Activated CD4-positive, alpha-beta T cell treated with anti-CD3 and anti-CD28 coated beads, Interleukin-2, amount 50 U/mL, for 4 hours (primary cell): Measurements from ENCODE around the gene SLC18A2.
A peak's percentile ranks its signal among the peaks of the same experiment; 100 is the strongest.
"Not testable (repeated sequence)": the region's sequence is repeated elsewhere in the genome, so short reads cannot be mapped to it uniquely, and the experiment has no call there.

ENCODE experiments used
- DNase-seq, 2 experiments: peaks; one replicate each; pipeline ENCODE4 v3.0.0-alpha.2; 2020

Gene SLC18A2

GRCh38 chr10:117240621-117241529 is at the start of gene SLC18A2:
Gene SLC18A2 (plus strand): TSS chr10:117241114. CDS start chr10:117241694, 580 bp downstream.
- DNase-seq, result no peak

DNA sequence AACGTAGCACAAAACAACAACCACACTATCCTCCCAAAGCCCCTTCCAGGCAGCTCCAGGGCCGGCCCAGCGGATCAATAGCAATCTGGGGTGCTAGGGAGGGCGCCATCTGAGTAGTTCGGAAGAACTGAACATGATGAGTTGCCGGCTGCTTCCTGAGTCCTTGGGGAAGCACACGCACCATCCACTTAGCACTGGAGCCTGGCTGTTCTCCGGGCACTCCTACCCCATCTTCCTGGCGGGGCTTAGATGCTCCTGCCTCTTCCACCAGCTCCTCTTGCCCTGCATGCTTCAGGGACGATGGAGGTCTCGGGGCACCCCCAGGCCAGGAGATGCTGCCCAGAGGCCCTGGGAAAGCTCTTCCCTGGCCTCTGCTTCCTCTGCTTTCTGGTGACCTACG is 43.7 kb upstream of the SLC18A2 start, which contains the start of gene KCNK18:
KCNK18 (plus strand) TSS at position 301 of the 400 bp plus-strand sequence; CDS start at position 301, 0 bp downstream.
- DNase-seq, result no peak

- DNase-seq, result no peak
These were observed 42.8 kb upstream of the SLC18A2 start for GRCh38 chr10:117198088-117198487.

GRCh38 chr10:117201826-117202225 is 39.1 kb upstream of the SLC18A2 start:
- DNase-seq, result no peak

GRCh38 chr10:117204316-117204715 is 36.6 kb upstream of the SLC18A2 start:
- no peak for DNase-seq

DNA sequence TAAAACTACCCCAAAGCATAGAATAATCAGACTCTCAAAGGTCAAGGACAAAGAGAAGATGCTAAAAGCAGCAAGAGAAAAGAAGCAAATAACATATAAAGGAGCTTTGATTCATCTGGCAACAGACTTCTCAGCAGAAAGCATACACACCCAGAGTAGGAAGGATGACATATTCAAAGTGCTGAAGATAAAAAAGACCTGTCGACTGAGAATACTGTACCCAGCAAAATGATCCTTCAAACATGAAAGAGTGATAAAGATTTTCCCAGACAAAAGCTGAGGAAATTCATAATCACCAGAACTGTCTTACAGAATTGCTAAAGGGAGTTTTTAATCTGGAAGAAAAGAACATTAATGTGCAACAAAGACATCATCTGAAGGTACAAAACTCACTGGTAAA is 28.7 kb upstream of the SLC18A2 start:
- DNase-seq, result no peak

DNA sequence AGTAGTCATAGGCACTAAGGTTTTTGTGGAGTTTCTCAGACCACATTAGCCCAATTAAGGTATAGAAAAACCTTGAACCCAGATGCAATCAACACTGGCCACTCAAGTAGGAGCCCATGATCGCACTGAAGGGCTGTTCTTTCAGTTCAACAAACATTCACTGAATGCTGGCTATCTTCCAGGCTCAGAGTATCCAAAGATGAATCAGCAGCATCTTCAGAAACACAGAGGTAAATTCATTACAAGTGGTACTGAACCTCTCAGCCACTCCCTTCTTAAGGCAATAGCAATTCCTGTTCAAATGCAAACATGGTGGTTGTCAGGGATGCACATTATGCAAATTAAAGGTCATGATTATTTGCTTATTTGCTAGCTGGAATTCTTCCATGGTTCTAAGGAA is 26.5 kb upstream of the SLC18A2 start:
- DNase-seq, result no peak

GRCh38 chr10:117215079-117215478 is 25.8 kb upstream of the SLC18A2 start:
- DNase-seq, result no peak

DNA sequence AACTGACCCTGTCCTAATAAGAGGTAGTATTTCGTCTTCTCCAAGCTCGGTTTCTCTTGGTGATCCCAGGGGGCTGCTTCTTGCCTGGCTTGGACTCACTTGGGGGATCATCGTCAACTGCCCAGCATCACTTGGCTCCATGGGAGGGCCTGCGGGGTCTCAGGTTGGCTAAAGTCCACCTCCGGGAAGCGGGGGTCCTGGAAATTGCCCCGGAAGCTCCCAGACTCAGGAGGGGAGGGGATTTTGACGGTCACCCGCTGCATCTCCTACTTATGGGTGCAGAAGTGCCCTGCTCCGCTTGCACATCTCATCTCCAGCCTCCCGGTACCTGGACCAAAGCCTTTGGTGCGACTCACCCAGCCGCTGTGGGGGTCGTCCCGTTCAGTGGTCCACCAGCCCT is 24.9 kb upstream of the SLC18A2 start:
- DNase-seq, result no peak

GRCh38 chr10:117216611-117217195 is 24.2 kb upstream of the SLC18A2 start:
- peak; percentile 55 to 56 for DNase-seq

DNA sequence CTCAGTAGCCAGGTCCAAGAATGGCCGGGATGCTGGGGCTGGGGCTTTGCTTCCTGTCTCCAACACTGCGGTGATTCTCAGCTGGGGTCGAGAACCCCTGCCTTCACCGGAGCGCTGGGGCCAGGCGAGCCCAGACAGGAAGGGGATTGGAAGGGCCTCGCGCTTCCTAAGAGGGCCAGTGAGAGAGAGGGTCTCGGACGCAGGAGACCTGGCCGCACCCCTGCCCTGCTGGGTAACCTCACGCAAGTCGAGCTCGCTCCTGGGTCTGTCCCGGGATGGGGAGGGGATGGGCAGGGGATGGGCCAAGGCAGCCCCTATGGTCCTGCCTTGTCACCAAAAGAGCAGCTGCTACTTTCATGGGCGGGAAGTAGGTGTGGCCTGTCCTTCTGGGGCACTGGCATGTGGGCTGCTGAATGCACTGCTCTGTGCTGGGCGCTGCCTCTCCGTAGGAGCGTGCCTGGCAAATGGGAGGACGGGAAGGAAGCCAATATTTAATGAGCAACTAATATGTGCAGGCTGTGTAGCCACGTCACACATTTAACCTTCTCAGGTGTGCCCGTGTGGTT is 23.6 kb upstream of the SLC18A2 start:
- DNase-seq, result no peak

GRCh38 chr10:117218654-117219053 is 22.3 kb upstream of the SLC18A2 start:
- no peak for DNase-seq

GRCh38 chr10:117221156-117221711 is 19.7 kb upstream of the SLC18A2 start:
- DNase-seq, result no peak

GRCh38 chr10:117222552-117222951 is 18.4 kb upstream of the SLC18A2 start:
- DNase-seq, result no peak

- no peak for DNase-seq
These were observed 17.8 kb upstream of the SLC18A2 start for GRCh38 chr10:117222976-117223692.

- DNase-seq, result no peak
These were observed 17.1 kb upstream of the SLC18A2 start for GRCh38 chr10:117223693-117224430.

- no peak for DNase-seq
These were observed 16.0 kb upstream of the SLC18A2 start for GRCh38 chr10:117224881-117225280.

GRCh38 chr10:117226813-117227451 is 14.0 kb upstream of the SLC18A2 start:
- DNase-seq, result no peak

- DNase-seq, result no peak
These were observed 12.7 kb upstream of the SLC18A2 start for GRCh38 chr10:117228210-117228609.

- DNase-seq, result not testable (repeated sequence)
These were observed 10.8 kb upstream of the SLC18A2 start for GRCh38 chr10:117230107-117230506.

GRCh38 chr10:117237401-117237991 is 3.4 kb upstream of the SLC18A2 start:
- no peak for DNase-seq
